K562 (cell line): ENCODE data around the gene GRWD1. TPM values are rescaled to one million over a fixed set of nuclear protein-coding genes. Genes with fewer than 3 reads are reported as not detected.

Experiments
- BACH1 ChIP-seq: fragments of 200-800 bp; sonication (Bioruptor generic); IDR thresholded peaks from 2 replicates; pipeline ENCODE4 v1.6.1; 2016; ENCODE audit warnings: missing genetic modification characterization, missing compliant biosample characterization
- BCOR ChIP-seq: fragments of 450-650 bp; IDR thresholded peaks from 2 replicates; pipeline ENCODE4 v1.6.1; 2016
- CBX8 ChIP-seq: fragments of 200-600 bp; sonication (generic); IDR thresholded peaks from 2 replicates; pipeline ENCODE4 v1.6.1; 2012; ENCODE audit warnings: borderline replicate concordance, mixed run types, low read depth, mild to moderate bottlenecking, moderate library complexity, mixed read lengths, low read length, control low read depth, inconsistent platforms; ENCODE audit not compliant: poor library complexity, severe bottlenecking; ENCODE audit errors: extremely low read depth
- CHCHD3 ChIP-seq: fragments of 250-450 bp; sonication (Bioruptor Pico); IDR thresholded peaks from 2 replicates; pipeline ENCODE4 v2.1.2; 2022; ENCODE audit warnings: mild to moderate bottlenecking
- DDX20 ChIP-seq: fragments of 450-650 bp; IDR thresholded peaks from 2 replicates; pipeline ENCODE4 v1.6.1; 2016; ENCODE audit warnings: missing genetic modification characterization, low read depth, mild to moderate bottlenecking, missing compliant biosample characterization, moderate library complexity
- FOXP1 ChIP-seq: sonication (generic); formaldehyde crosslinking; IDR thresholded peaks from 2 replicates; pipeline ENCODE4 v1.8.0; 2022; ENCODE audit warnings: mild to moderate bottlenecking, missing genetic modification reagents
- JUN ChIP-seq, 2 experiments: sonication (generic) in 1 of 2; formaldehyde crosslinking in 1 of 2; IDR thresholded peaks; 2 replicates each; pipeline versions ENCODE4 v1.6.1 to v1.8.0; 2012 to 2022; ENCODE audit warnings: borderline replicate concordance in 2 of 2, mild to moderate bottlenecking in 2 of 2, improper control_type of control experiment in 1 of 2, low read depth in 1 of 2, low read length in 1 of 2, missing genetic modification reagents in 1 of 2
- MBD2 ChIP-seq: sonication (generic); IDR thresholded peaks from 2 replicates; pipeline ENCODE4 v1.6.1; 2016; ENCODE audit warnings: low read depth, borderline replicate concordance
- MEF2D ChIP-seq: conservative IDR thresholded peaks from 2 replicates; pipeline ENCODE4 v1.6.1; 2016; ENCODE audit warnings: low read depth, missing genetic modification characterization, missing compliant biosample characterization
- NCOA4 ChIP-seq: fragments of 450-650 bp; IDR thresholded peaks from 2 replicates; pipeline ENCODE4 v1.6.1; 2018; ENCODE audit warnings: mild to moderate bottlenecking; ENCODE audit not compliant: partially characterized antibody
- SMAD2 ChIP-seq: fragments of 150-350 bp; IDR thresholded peaks from 2 replicates; pipeline ENCODE4 v1.6.1; 2014; ENCODE audit warnings: low read depth, mild to moderate bottlenecking, low read length
- SMARCE1 ChIP-seq: fragments of 450-650 bp; IDR thresholded peaks from 2 replicates; pipeline ENCODE4 v1.7.1; 2016; ENCODE audit warnings: mild to moderate bottlenecking
- TCF7L2 ChIP-seq: fragments of 150-350 bp; IDR thresholded peaks from 2 replicates; pipeline ENCODE4 v1.6.1; 2016; ENCODE audit warnings: low read depth, mild to moderate bottlenecking, low read length, moderate library complexity
- TEAD4 ChIP-seq, 2 experiments: sonication (generic) in 1 of 2; formaldehyde crosslinking in 1 of 2; IDR thresholded peaks; 2 replicates each; pipeline versions ENCODE4 v1.6.1 to v1.8.0; 2012 to 2022; ENCODE audit warnings: borderline replicate concordance in 1 of 2, inconsistent platforms in 1 of 2, low read length in 1 of 2, mild to moderate bottlenecking in 1 of 2, missing genetic modification reagents in 1 of 2
- ZKSCAN3 ChIP-seq: fragments of 250-450 bp; sonication (Bioruptor Pico); IDR thresholded peaks from 2 replicates; pipeline ENCODE4 v1.4.0; 2020
- ZNF124 ChIP-seq: sonication (generic); formaldehyde crosslinking; IDR thresholded peaks from 2 replicates; pipeline ENCODE4 v1.8.1; 2022; ENCODE audit warnings: missing genetic modification reagents
- polyA plus RNA-seq, 8 experiments: library from polyadenylated mRNA; depleted of rRNA in 4 of 8; stranded (reverse) in 5 of 8; unstranded in 3 of 8; fragments of >200 nt; fragmentation: Nextera tagmentation in 2 of 8; fragmentation: Illumina TruSeq in 1 of 8; extraction: Ambion mirVana in 2 of 8; extraction: Trizol in 1 of 8; gene quantifications; 2 replicates each; pipeline versions ENCODE4 v1.2.1 to v1.2.3, GENCODE V29; 2011 to 2014; ENCODE audit warnings: inconsistent platforms in 1 of 8, missing spikeins in 1 of 8
- total RNA-seq, 7 experiments: library from RNA; depleted of rRNA in 6 of 7; stranded (reverse); fragments of >200 nt in 6 of 7; fragmentation: Illumina TruSeq in 2 of 7; extraction: Trizol in 2 of 7; gene quantifications; 2 replicates each; pipeline versions ENCODE4 v1.2.1 to v1.2.3, GENCODE V29; 2011 to 2021; ENCODE audit warnings: low replicate concordance in 1 of 7
- TF ChIP-seq, protein P1 (sequence below), 2 experiments: fragments of 450-650 bp; IDR thresholded peaks; 2 replicates each; pipeline ENCODE4 v1.6.1; 2016
- TF ChIP-seq, protein P2 (sequence below): sonication (generic); formaldehyde crosslinking; IDR thresholded peaks from 2 replicates; pipeline ENCODE4 v1.9.0; 2022; ENCODE audit warnings: mild to moderate bottlenecking, missing genetic modification reagents
- TF ChIP-seq, protein P3 (sequence below): fragments of 250-450 bp; sonication (Bioruptor Pico); IDR thresholded peaks from 2 replicates; pipeline ENCODE4 v1.4.0; 2020; ENCODE audit warnings: borderline replicate concordance
- TF ChIP-seq, protein P4 (sequence below), 2 experiments: fragments of 150-350 bp in 1 of 2; IDR thresholded peaks; 2 replicates each; pipeline ENCODE4 v1.6.1; 2012 to 2016; ENCODE audit warnings: low read depth in 2 of 2, low read length in 2 of 2, mild to moderate bottlenecking in 1 of 2, moderate library complexity in 1 of 2

GRWD1 gene
- total and polyA plus RNA-seq, 9 of the 15 experiments (the other 6 are each of a cell fraction or from before 2014, with no cell fraction given), result 1.5 to 87.2 (median 24.5) TPM

DNA sequence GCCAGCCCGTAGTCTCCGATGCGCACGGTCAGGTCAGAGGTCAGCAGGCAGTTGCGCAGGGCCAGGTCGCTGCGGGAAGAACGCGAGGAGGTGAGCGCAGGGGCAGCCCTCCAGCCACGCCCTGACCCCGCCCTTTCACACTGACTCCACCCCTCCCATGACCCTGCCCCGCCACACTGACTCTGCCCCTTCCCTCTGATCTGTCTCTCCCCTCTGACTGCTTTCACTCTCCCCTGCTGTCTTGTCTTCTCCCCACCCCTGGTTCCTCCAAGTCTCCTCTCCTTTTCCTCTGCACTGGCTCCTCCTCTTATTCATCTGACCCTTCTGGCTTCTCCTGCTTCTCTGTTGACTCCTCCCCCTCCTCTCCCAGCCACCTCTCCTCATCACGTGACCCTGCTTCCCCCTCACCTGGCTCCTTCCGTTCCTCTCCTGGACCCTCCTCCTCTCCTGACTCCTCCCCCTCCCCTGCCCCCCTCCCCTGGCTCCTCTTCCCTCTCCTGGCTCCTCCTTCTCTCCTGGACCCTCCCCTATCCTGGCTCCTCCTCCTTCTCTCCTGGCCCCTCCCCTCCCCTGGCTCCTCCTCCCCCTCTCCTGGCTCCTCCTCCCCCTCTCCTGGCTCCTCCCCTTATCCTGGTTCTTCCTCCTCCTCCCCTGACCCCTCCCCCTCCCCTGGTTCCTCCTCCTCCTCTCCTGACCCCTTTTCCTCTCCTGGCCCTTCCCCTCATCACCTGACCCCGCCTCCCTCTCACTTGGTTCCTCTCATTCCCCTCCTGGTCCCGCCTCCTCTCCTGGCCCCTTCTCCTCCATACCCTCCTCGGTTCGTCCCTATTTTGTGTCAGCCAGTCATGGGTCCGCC is 55.9 kb downstream of the GRWD1 start (continued):
- TF ChIP-seq, protein P1, sequence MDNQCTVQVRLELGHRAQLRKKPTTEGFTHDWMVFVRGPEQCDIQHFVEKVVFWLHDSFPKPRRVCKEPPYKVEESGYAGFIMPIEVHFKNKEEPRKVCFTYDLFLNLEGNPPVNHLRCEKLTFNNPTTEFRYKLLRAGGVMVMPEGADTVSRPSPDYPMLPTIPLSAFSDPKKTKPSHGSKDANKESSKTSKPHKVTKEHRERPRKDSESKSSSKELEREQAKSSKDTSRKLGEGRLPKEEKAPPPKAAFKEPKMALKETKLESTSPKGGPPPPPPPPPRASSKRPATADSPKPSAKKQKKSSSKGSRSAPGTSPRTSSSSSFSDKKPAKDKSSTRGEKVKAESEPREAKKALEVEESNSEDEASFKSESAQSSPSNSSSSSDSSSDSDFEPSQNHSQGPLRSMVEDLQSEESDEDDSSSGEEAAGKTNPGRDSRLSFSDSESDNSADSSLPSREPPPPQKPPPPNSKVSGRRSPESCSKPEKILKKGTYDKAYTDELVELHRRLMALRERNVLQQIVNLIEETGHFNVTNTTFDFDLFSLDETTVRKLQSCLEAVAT (IDR thresholded peaks at IDR 0.05), result peak; percentile 78 to 87
- TF ChIP-seq MBD2 (0 out of 2 replicates have a peak, but pooled peaks have one; percentile 5), MEF2D (tag) (0 out of 2 replicates have a peak, but pooled peaks have one; percentile 16), TEAD4 (IDR thresholded peaks at IDR 0.05; ENCODE audit: low read length) (no peak), TEAD4 (CRISPR knock-in tag; IDR thresholded peaks at IDR 0.05; ENCODE audit: borderline replicate concordance) (no peak), CBX8 (no peak), ZNF124 (CRISPR knock-in tag) (no peak), FOXP1 (CRISPR knock-in tag) (no peak), NCOA4 (peak; percentile 71), TCF7L2 (no peak), SMARCE1 (peak; percentile 88), BCOR (peak; percentile 73), SMAD2 (no peak), ZKSCAN3 (CRISPR knock-in tag) (no peak), BACH1 (tag) (no peak), CHCHD3 (CRISPR knock-in tag) (no peak), JUN (IDR thresholded peaks at IDR 0.05; ENCODE audit: borderline replicate concordance, low read depth, low read length) (0 out of 2 replicates have a peak, but pooled peaks have one; percentile 4), JUN (CRISPR knock-in tag; IDR thresholded peaks at IDR 0.05; ENCODE audit: borderline replicate concordance) (no peak), DDX20 (no peak)
- TF ChIP-seq, protein P2, sequence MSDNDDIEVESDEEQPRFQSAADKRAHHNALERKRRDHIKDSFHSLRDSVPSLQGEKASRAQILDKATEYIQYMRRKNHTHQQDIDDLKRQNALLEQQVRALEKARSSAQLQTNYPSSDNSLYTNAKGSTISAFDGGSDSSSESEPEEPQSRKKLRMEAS (CRISPR knock-in tag), result no peak; the same call in 1 of the 2 replicates
- TF ChIP-seq, protein P3, sequence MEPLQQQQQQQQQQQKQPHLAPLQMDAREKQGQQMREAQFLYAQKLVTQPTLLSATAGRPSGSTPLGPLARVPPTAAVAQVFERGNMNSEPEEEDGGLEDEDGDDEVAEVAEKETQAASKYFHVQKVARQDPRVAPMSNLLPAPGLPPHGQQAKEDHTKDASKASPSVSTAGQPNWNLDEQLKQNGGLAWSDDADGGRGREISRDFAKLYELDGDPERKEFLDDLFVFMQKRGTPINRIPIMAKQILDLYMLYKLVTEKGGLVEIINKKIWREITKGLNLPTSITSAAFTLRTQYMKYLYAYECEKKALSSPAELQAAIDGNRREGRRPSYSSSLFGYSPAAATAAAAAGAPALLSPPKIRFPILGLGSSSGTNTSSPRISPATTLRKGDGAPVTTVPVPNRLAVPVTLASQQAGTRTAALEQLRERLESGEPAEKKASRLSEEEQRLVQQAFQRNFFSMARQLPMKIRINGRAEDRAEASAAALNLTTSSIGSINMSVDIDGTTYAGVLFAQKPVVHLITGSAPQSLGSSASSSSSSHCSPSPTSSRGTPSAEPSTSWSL (CRISPR knock-in tag), result no peak
- TF ChIP-seq, protein P4, sequence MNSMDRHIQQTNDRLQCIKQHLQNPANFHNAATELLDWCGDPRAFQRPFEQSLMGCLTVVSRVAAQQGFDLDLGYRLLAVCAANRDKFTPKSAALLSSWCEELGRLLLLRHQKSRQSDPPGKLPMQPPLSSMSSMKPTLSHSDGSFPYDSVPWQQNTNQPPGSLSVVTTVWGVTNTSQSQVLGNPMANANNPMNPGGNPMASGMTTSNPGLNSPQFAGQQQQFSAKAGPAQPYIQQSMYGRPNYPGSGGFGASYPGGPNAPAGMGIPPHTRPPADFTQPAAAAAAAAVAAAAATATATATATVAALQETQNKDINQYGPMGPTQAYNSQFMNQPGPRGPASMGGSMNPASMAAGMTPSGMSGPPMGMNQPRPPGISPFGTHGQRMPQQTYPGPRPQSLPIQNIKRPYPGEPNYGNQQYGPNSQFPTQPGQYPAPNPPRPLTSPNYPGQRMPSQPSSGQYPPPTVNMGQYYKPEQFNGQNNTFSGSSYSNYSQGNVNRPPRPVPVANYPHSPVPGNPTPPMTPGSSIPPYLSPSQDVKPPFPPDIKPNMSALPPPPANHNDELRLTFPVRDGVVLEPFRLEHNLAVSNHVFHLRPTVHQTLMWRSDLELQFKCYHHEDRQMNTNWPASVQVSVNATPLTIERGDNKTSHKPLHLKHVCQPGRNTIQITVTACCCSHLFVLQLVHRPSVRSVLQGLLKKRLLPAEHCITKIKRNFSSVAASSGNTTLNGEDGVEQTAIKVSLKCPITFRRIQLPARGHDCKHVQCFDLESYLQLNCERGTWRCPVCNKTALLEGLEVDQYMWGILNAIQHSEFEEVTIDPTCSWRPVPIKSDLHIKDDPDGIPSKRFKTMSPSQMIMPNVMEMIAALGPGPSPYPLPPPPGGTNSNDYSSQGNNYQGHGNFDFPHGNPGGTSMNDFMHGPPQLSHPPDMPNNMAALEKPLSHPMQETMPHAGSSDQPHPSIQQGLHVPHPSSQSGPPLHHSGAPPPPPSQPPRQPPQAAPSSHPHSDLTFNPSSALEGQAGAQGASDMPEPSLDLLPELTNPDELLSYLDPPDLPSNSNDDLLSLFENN (IDR thresholded peaks at IDR 0.05; ENCODE audit: low read depth in 2 of 2, low read length in 2 of 2), result no peak
